ENCODE results near the gene TRABD2B. TPM values are rescaled to one million over a fixed set of nuclear protein-coding genes. Genes with fewer than 3 reads are reported as not detected.

TRABD2B gene
- total and polyA plus RNA-seq, 2 donors (not counting 3 experiments of a cell fraction or from before 2014, with no cell fraction given) = not detected

DNA sequence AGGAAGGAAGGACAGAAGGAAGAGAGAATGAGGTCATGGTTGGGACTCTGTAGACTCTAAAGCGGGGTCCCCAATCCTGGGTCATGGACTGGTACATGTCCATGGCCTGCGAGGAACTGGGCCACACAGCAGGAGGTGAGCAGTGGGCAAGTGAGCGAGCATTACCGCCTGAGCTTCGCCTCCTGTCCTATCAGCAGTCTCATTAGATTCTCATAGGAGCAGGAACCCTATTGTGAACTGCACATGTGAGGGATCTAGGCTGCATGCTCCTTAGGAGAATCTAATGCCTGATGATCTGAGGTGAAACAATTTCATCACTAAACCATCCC lies 128.9 kb downstream of the TRABD2B start:
- no peak overlapping the region for H3K4me2 ChIP-seq (ENCODE audit: insufficient read depth, low read length)
- H3K9ac ChIP-seq (replicated peaks; ENCODE audit: extremely low read depth, insufficient read depth, low read length) = no peak overlapping the region
- H3K27ac ChIP-seq (ENCODE audit: insufficient read depth, low read depth, low read length) = no peak overlapping the region
- H3K9me1 ChIP-seq (replicated peaks; ENCODE audit: control insufficient read depth, extremely low read depth, insufficient read depth, low read length) = no peaks in the 10 kb centered on the region
- TF ChIP-seq, protein P1, sequence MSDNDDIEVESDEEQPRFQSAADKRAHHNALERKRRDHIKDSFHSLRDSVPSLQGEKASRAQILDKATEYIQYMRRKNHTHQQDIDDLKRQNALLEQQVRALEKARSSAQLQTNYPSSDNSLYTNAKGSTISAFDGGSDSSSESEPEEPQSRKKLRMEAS (IDR thresholded peaks at IDR 0.05; ENCODE audit: insufficient read depth, insufficient read length) = no peak
- TF ChIP-seq JUN (IDR thresholded peaks at IDR 0.05; ENCODE audit: borderline replicate concordance, insufficient read depth, insufficient read length, low read depth) = no peak
- no peak for TF ChIP-seq EZH2 (IDR thresholded peaks at IDR 0.05; ENCODE audit: borderline replicate concordance, low read depth, low read length, severe bottlenecking)
- TF ChIP-seq POLR2A (IDR thresholded peaks at IDR 0.05; ENCODE audit: low read depth, low read length) = no peak
- TF ChIP-seq, protein P2, sequence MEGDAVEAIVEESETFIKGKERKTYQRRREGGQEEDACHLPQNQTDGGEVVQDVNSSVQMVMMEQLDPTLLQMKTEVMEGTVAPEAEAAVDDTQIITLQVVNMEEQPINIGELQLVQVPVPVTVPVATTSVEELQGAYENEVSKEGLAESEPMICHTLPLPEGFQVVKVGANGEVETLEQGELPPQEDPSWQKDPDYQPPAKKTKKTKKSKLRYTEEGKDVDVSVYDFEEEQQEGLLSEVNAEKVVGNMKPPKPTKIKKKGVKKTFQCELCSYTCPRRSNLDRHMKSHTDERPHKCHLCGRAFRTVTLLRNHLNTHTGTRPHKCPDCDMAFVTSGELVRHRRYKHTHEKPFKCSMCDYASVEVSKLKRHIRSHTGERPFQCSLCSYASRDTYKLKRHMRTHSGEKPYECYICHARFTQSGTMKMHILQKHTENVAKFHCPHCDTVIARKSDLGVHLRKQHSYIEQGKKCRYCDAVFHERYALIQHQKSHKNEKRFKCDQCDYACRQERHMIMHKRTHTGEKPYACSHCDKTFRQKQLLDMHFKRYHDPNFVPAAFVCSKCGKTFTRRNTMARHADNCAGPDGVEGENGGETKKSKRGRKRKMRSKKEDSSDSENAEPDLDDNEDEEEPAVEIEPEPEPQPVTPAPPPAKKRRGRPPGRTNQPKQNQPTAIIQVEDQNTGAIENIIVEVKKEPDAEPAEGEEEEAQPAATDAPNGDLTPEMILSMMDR (IDR thresholded peaks at IDR 0.05; ENCODE audit: extremely low read depth in 1 of 2, insufficient read depth in 1 of 2, low read depth in 1 of 2, low read length in 2 of 2) = no peak
- no peak for TF ChIP-seq GATA2 (IDR thresholded peaks at IDR 0.05; ENCODE audit: insufficient read depth, insufficient read length, low read depth, low read length)
- no peak for TF ChIP-seq FOS (IDR thresholded peaks at IDR 0.05; ENCODE audit: borderline replicate concordance, insufficient read depth, low read length)
- TF ChIP-seq MYC (IDR thresholded peaks at IDR 0.05; ENCODE audit: low read depth, low read length) = no peak
- no peak for TF ChIP-seq POLR2AphosphoS5 (IDR thresholded peaks at IDR 0.05; ENCODE audit: insufficient read depth, low read depth, low read length)
- H3K36me3 ChIP-seq (ENCODE audit: control insufficient read depth in 2 of 2, extremely low read depth in 1 of 2, insufficient read depth in 2 of 2, low read length in 2 of 2) = no peaks in the 10 kb centered on the region
- H3K27me3 ChIP-seq (ENCODE audit: control insufficient read depth in 2 of 2, insufficient read depth in 2 of 2, low read length in 2 of 2) = no peaks in the 10 kb centered on the region
- no peaks in the 10 kb centered on the region for H3K79me2 ChIP-seq (ENCODE audit: control insufficient read depth, insufficient read depth, low read length)
- no peaks in the 10 kb centered on the region for H3K9me3 ChIP-seq (replicated peaks; ENCODE audit: control insufficient read depth, insufficient read depth, low read length)
- DNase-seq (ENCODE audit: low read depth, low spot score) (no peak), FAIRE-seq (no peak)
- H3K4me3 ChIP-seq (replicated peaks in 1 of 3; ENCODE audit: insufficient read depth in 1 of 3, low read depth in 1 of 3, low read length in 3 of 3) = no peak overlapping the region
- BruUV-seq (replicated peaks) = no TSS peak
- intact Hi-C loops (cut with micrococcal nuclease) (no loop called here), dilution Hi-C loops (cut with MboI; ENCODE audit: extremely low pct_ligation_motif_present, low sequenced_read_pairs) (no loop called here)
- no peaks in the 10 kb centered on the region for H4K20me1 ChIP-seq (replicated peaks; ENCODE audit: control insufficient read depth, extremely low read depth, insufficient read depth, low read length)
- no peaks in the 10 kb centered on the region for H3K4me1 ChIP-seq (ENCODE audit: control insufficient read depth, extremely low read depth, insufficient read depth, low read length)
- POLR2A ChIA-PET = no interaction called here
- H2AFZ ChIP-seq (ENCODE audit: low read depth, low read length) = no peak overlapping the region
- CTCF ChIA-PET = no interaction called here
